ENCODE results near the gene TENM3.

The TENM3 gene

DNA sequence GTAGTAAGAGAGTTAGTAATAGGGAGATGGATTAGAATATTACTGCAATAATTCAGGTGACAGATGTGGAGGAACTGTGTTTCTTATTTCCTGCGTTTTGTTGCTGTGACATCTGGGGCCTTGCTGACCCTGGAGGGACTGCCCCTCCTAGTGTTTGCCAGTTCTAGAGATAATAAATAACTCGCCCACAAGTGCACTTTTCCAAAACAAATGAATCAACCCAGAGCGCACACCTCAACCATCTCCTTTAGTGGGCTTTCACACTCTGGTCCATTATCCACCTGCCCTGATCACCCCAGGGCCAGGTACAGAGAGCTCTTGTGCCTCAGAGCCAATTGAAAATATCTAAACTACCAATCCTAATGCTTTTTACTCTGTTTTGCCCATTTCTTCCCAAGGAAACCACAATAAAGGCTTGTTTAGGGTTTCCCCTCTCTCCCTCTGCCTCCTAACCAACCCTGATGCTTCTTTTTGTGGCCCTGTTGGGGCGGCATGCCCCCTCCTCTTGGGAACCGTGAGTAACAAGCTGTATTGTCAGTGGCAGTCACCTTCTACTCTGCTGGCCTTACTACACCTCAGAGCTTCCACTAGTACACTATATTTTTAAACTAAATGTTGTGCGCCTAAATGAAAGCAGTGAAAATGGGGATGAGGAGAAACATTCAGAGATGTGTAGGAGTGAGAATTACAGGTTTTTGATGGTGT lies 270.5 kb downstream of the TENM3 start:
- in situ Hi-C loops (cut with HindIII; ENCODE audit: low pct_ligation_motif_present, low pct_unique_long_range_greater_than_20kb, low sequenced_read_pairs), result no loop called here
- no peak for DNase-seq

DNA sequence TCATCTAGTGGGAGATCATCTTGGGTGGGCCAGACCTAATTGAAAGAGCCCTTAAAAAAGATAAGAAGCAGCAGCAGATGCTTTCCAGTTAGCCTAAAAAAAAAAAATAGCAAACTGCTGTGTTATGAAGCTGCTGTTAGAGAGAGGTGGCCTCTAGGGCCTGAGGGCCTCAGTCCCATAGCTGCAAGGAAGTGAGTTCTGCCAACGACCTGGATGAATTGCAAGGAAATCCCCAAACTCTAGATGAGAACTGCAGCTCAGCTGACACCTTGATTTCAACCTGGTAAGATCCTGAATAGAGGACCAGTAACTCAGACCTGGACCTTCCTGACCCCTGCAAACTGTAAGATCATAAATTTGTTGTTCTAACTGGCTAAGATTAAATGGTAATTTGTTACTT lies 275.2 kb downstream of the TENM3 start:
- no peak for DNase-seq
- in situ Hi-C loops (cut with HindIII; ENCODE audit: low pct_ligation_motif_present, low pct_unique_long_range_greater_than_20kb, low sequenced_read_pairs), result no loop called here

- DNase-seq, result no peak
- in situ Hi-C loops (cut with HindIII; ENCODE audit: low pct_ligation_motif_present, low pct_unique_long_range_greater_than_20kb, low sequenced_read_pairs), result no loop called here
These were observed 276.3 kb downstream of the TENM3 start for GRCh38 chr4:182519528-182519927.

- in situ Hi-C loops (cut with HindIII; ENCODE audit: low pct_ligation_motif_present, low pct_unique_long_range_greater_than_20kb, low sequenced_read_pairs), result no loop called here
These were observed 277.8 kb downstream of the TENM3 start for GRCh38 chr4:182521011-182521410.

DNA sequence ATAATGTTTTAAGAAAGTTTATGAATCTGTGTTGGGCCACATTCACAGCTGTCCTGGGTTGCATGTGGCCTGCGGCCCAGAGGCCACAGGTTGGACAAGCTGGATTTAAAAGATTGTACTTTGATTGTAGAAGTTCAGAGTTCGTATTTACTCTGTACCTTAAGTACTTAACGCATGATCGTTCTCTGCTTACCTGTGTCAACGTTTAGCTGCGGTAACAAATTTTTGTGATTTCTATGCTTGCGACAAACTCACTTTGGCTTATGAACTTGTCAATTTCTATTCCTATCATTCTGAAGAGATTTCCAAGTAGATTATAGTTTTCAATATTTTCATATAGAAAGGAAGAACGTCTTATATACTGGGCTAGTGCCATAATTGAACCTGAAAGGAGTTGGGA lies 285.6 kb downstream of the TENM3 start:
- in situ Hi-C loops (cut with HindIII; ENCODE audit: low pct_ligation_motif_present, low pct_unique_long_range_greater_than_20kb, low sequenced_read_pairs), result no loop called here

More at GRCh38 chr4:182521011-182521410, 277.8 kb downstream of the TENM3 start:
- DNase-seq, result no peak

GRCh38 chr4:182530451-182530850 lies 287.2 kb downstream of the TENM3 start:
- no peak for DNase-seq
- in situ Hi-C loops (cut with HindIII; ENCODE audit: low pct_ligation_motif_present, low pct_unique_long_range_greater_than_20kb, low sequenced_read_pairs), result no loop called here

More for the DNA sequence above, 285.6 kb downstream of the TENM3 start:
- DNase-seq, result no peak

DNA sequence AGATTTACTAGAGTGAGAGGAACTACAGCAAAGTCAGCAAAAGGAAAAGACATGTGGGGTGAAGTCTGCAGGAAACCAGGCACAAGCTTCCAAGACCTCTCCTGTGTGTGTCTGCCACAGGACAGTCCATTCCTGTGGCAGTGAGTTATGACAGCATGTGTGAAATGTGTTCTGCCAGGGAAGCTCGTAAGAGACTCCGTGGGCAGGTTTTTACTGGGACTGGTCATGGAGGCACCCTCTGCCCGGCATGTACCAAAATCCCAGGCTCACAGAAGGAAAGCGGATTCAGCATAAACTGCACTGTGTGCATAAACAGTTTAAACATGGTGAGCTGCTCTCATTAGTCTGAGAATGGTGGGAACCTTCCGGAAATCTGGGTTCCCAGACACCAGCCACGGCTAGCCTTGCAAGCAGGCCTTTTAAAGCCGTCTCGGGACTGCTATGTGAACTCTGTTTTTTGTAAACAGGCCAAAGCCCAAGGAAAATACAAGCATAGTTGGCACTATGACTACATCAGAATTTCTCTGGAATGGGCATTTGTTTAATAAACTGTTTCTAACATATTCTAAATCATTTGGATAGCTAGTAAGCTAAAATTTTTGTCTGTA lies 288.5 kb downstream of the TENM3 start:
- no peak for DNase-seq
- in situ Hi-C loops (cut with HindIII; ENCODE audit: low pct_ligation_motif_present, low pct_unique_long_range_greater_than_20kb, low sequenced_read_pairs), result no loop called here

GRCh38 chr4:182532441-182532840 lies 289.2 kb downstream of the TENM3 start:
- no peak for DNase-seq
- in situ Hi-C loops (cut with HindIII; ENCODE audit: low pct_ligation_motif_present, low pct_unique_long_range_greater_than_20kb, low sequenced_read_pairs), result no loop called here

DNA sequence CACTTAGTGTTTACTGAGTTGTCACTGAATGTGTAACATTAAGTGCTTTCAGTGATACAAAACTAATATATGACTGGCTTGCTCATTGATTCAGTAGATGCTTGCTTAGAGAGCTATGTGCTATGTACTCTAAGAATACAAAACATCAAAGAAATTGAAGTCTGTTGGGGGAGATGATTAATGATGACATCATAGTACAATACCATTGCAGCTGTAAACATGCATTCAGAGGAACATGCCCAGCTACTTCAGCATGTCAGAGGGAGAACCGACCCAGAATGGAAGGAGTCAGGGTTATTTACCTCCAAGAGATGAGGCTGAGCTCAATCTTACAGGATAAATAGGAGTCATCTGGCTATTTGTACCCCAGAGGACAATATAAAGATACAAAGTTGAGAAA lies 290.8 kb downstream of the TENM3 start:
- DNase-seq, result no peak
- in situ Hi-C loops (cut with HindIII; ENCODE audit: low pct_ligation_motif_present, low pct_unique_long_range_greater_than_20kb, low sequenced_read_pairs), result no loop called here

GRCh38 chr4:182536221-182536811 lies 293.1 kb downstream of the TENM3 start:
- DNase-seq, result no peak
- in situ Hi-C loops (cut with HindIII; ENCODE audit: low pct_ligation_motif_present, low pct_unique_long_range_greater_than_20kb, low sequenced_read_pairs), result no loop called here

- in situ Hi-C loops (cut with HindIII; ENCODE audit: low pct_ligation_motif_present, low pct_unique_long_range_greater_than_20kb, low sequenced_read_pairs), result no loop called here
- DNase-seq, result no peak
These were observed 294.0 kb downstream of the TENM3 start for GRCh38 chr4:182537031-182537795.

DNA sequence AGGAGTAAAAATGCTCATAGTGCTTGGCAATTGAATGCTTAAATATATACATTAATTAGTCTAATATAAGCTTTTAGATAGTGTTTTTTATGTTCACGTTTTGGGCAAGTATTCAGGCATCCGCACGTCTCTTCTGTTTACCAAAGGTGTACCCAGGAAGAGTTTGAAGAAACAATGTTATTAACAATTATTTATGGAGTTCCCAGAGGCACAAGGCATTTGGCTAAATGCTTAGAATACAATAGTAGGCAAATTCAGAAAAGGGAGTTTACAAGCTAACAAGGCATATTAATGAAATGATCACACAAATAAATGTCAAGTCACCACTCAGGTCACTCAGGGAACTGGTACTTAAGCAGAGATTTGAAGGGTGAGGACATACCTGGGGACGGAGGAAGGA lies 294.8 kb downstream of the TENM3 start:
- in situ Hi-C loops (cut with HindIII; ENCODE audit: low pct_ligation_motif_present, low pct_unique_long_range_greater_than_20kb, low sequenced_read_pairs), result no loop called here
- no peak for DNase-seq

GRCh38 chr4:182540496-182540895 lies 297.3 kb downstream of the TENM3 start:
- in situ Hi-C loops (cut with HindIII; ENCODE audit: low pct_ligation_motif_present, low pct_unique_long_range_greater_than_20kb, low sequenced_read_pairs), result no loop called here
- DNase-seq, result no peak

- DNase-seq, result no peak
- in situ Hi-C loops (cut with HindIII; ENCODE audit: low pct_ligation_motif_present, low pct_unique_long_range_greater_than_20kb, low sequenced_read_pairs), result no loop called here
These were observed 304.2 kb downstream of the TENM3 start for GRCh38 chr4:182547435-182547834.

- no peak for DNase-seq
- in situ Hi-C loops (cut with HindIII; ENCODE audit: low pct_ligation_motif_present, low pct_unique_long_range_greater_than_20kb, low sequenced_read_pairs), result no loop called here
These were observed 305.0 kb downstream of the TENM3 start for GRCh38 chr4:182548156-182548555.

DNA sequence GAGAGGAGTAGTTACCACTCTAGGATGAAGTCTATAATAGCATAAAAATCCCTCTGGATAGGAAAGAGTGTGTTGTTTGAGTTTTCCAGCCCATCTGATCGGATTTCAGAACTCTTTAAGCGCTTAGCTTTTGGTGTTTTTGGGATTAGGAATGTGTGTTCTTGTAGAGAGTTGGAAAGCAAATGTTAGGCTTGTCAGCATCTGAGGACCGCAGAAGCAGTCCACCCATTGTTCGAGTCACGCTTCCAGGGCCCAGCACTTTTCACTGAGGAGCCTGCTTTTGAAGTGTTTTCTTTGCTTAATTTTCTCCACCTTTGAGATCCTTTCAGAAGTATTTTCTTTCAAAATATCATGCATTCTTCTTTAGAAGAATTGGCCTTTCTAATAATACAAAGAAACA lies 306.2 kb downstream of the TENM3 start:
- DNase-seq, result no peak
- in situ Hi-C loops (cut with HindIII; ENCODE audit: low pct_ligation_motif_present, low pct_unique_long_range_greater_than_20kb, low sequenced_read_pairs), result no loop called here

DNA sequence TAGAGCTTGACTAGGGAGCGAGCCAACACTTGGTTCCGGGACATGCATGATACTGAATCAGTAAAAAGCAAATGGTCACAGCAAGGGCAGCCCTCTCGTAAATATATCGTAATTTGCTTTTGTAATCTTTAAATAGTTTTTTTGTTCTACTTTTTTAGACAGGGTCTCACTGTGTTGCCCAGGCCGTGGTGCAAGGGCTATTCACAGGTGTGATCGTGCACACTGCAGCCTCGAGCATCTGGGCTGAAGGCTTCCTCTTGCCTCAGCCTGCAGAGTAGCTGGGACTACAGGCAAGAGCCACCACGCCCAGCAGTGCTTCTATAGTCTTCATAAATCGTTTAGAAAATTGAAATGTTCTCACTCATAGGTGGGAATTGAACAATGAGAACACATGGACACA lies 309.7 kb downstream of the TENM3 start:
- in situ Hi-C loops (cut with HindIII; ENCODE audit: low pct_ligation_motif_present, low pct_unique_long_range_greater_than_20kb, low sequenced_read_pairs), result no loop called here
- DNase-seq, result no peak

GRCh38 chr4:182553653-182554052 lies 310.5 kb downstream of the TENM3 start:
- DNase-seq, result no peak
- in situ Hi-C loops (cut with HindIII; ENCODE audit: low pct_ligation_motif_present, low pct_unique_long_range_greater_than_20kb, low sequenced_read_pairs), result no loop called here

GRCh38 chr4:182554736-182555135 lies 311.5 kb downstream of the TENM3 start:
- in situ Hi-C loops (cut with HindIII; ENCODE audit: low pct_ligation_motif_present, low pct_unique_long_range_greater_than_20kb, low sequenced_read_pairs), result no loop called here
- DNase-seq, result no peak
